Kidney (tissue), 14 donors: Measurements from ENCODE around the gene ROCK2. TPM values are rescaled to one million over a fixed set of nuclear protein-coding genes. Genes with fewer than 3 reads are reported as not detected.

Experiments
- DNase-seq, 5 donors: peaks; one replicate each; pipeline ENCODE4 v3.0.0-alpha.2; 2013 to 2020
- FAIRE-seq: peaks from 2 replicates; lab custom pipeline; 2012; peaks lifted over from hg19 to GRCh38; lab: Jason Lieb, UNC
- H3K27ac ChIP-seq, 2 donors: one replicate each; pipeline ENCODE4 v1.7.0; 2013; ENCODE audit warnings: low read depth in 2 of 2, low read length in 2 of 2, inconsistent platforms in 1 of 2
- H3K27me3 ChIP-seq: one replicate; pipeline ENCODE4 v1.7.1; 2013; ENCODE audit warnings: low read length, inconsistent platforms; ENCODE audit not compliant: control insufficient read depth, insufficient read depth
- H3K36me3 ChIP-seq, 3 donors: one replicate each; pipeline versions ENCODE4 v1.7.0 to v1.7.1; 2013; ENCODE audit warnings: low read length in 3 of 3, control low read depth in 1 of 3, inconsistent platforms in 1 of 3; ENCODE audit not compliant: insufficient read depth in 3 of 3, control insufficient read depth in 2 of 3
- H3K4me1 ChIP-seq, 3 donors: one replicate each; pipeline versions ENCODE4 v1.7.0 to v1.7.1; 2013; ENCODE audit warnings: low read length in 3 of 3, inconsistent platforms in 1 of 3, low read depth in 1 of 3; ENCODE audit not compliant: control insufficient read depth in 2 of 3, insufficient read depth in 2 of 3
- H3K4me3 ChIP-seq, 3 donors: one replicate each; pipeline versions ENCODE4 v1.7.0 to v1.8.1; 2013; ENCODE audit warnings: low read length in 3 of 3, control low read depth in 1 of 3, inconsistent platforms in 1 of 3
- H3K9ac ChIP-seq, 3 donors: one replicate each; pipeline versions ENCODE4 v1.7.0 to v1.7.1; 2013; ENCODE audit warnings: low read length in 3 of 3, control low read depth in 1 of 3, inconsistent platforms in 1 of 3
- H3K9me3 ChIP-seq, 3 donors: one replicate each; pipeline versions ENCODE4 v1.7.0 to v1.7.1; 2013; ENCODE audit warnings: low read length in 3 of 3, control low read depth in 1 of 3, inconsistent platforms in 1 of 3; ENCODE audit not compliant: control insufficient read depth in 2 of 3, insufficient read depth in 1 of 3
- intact Hi-C: fragments of 100-400 bp; cut with DNase I; formaldehyde crosslinking; loops from one replicate; pipeline ENCODE4 v1.11.1; 2022
- polyA plus RNA-seq: library from polyadenylated mRNA; stranded (reverse); fragments of 350-450 nt; fragmentation: Illumina TruSeq; extraction: RNeasy Lipid Tissue Mini Kit (QIAGEN cat#74804); gene quantifications from one replicate; pipeline ENCODE4 v1.2.3, GENCODE V29; 2014; ENCODE audit warnings: low read depth, low replicate concordance; ENCODE audit not compliant: insufficient read depth
- total RNA-seq: library from RNA; stranded (reverse); fragmentation: NEBNext Ultra II Directional; extraction: Animal tissue kit (Norgen Biotek cat#: 25700); gene quantifications from one replicate; pipeline ENCODE4 v1.2.1, GENCODE V29; 2021
- TF ChIP-seq, protein P1 (sequence below): IDR thresholded peaks from 3 replicates; pipeline ENCODE4 v1.5.1; 2012; ENCODE audit warnings: mild to moderate bottlenecking, moderate library complexity, borderline replicate concordance; ENCODE audit not compliant: insufficient read depth; ENCODE audit errors: extremely low read depth
- donor health status: control.
- donor health status: control.
- donor health status: control.
- donor health status: control.
- donor health status: control.
- donor health status: DM: yes; HTN: yes; CAD: no.
- donor health status: Normal renal cell carcinoma (clear cell type).

The ROCK2 gene
- total and polyA plus RNA-seq, 2 donors from 2014 or later = 6.7 to 58.3 TPM

DNA sequence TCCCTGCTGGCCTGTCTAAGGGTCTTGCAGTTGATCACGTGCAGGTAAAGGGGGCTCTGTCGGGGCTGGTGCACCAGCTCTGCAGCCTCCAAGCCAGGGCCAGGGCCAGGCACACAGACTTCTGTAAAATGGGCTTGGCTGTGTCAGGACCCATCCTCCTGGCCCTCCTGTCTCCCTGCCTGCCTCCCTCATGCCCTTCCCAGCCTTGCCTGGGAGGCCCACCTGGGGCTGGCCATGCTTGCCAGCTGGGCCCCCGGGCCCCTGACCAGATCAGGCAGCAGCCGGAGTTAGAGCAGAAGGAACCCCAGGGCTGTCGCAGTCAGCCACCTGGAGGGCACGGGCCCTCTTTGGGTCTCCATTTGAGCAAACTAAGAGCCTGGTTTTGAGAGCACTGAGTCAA is 187.1 kb downstream of the ROCK2 start:
- H3K27me3 ChIP-seq = no peaks in the 10 kb centered on the region
- FAIRE-seq (no peak), DNase-seq (peak in 1 of 5 donors; percentile 39)
- no peaks in the 10 kb centered on the region for H3K9me3 ChIP-seq
- intact Hi-C loops = no loop called here
- peaks cover 2 to 11% (median 4%) of the 10 kb centered on the region in 3 donors for H3K4me1 ChIP-seq
- H3K27ac ChIP-seq = no peak overlapping the region
- no peak overlapping the region for H3K9ac ChIP-seq
- no peak overlapping the region for H3K4me3 ChIP-seq
- TF ChIP-seq, protein P1, sequence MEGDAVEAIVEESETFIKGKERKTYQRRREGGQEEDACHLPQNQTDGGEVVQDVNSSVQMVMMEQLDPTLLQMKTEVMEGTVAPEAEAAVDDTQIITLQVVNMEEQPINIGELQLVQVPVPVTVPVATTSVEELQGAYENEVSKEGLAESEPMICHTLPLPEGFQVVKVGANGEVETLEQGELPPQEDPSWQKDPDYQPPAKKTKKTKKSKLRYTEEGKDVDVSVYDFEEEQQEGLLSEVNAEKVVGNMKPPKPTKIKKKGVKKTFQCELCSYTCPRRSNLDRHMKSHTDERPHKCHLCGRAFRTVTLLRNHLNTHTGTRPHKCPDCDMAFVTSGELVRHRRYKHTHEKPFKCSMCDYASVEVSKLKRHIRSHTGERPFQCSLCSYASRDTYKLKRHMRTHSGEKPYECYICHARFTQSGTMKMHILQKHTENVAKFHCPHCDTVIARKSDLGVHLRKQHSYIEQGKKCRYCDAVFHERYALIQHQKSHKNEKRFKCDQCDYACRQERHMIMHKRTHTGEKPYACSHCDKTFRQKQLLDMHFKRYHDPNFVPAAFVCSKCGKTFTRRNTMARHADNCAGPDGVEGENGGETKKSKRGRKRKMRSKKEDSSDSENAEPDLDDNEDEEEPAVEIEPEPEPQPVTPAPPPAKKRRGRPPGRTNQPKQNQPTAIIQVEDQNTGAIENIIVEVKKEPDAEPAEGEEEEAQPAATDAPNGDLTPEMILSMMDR = no peak
- H3K36me3 ChIP-seq = no peaks in the 10 kb centered on the region

DNA sequence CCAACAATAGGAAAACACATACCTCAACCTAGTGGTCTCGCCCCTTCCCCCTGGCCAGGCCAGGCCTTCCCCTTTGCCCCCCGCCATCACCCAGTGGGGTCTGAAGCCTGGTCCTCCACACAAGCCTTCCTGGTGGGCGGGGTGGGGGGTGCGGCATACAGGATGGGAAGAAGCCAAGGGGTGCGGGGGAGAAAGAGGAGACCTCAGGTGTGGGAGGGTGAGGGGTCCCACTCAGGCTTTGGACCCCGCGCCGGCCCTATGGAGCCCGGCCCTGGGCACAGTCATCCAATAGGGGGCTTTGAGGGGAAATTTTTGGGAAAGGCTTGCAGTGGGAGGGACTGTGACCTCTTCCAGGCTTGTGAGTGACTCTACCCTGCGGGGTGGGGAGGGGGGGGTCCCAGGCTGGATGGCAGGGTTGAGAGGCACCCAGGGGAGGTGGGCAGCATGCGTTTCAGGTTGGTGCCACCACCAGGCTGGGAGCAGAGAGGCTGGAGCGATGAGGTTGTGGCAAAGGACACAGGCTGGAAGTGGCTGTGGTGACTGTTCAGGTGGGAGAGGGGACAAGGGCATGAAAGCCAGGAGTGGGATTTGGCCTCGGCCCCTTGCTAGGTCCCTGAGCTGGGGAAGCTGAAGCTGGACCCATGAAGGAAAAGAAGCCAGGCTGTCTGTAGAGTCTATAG is 187.9 kb downstream of the ROCK2 start:
- Histone ChIP-seq H3K4me3 (no peak overlapping the region), H3K36me3 (no peaks in the 10 kb centered on the region), H3K9me3 (no peaks in the 10 kb centered on the region), H3K4me1 (peaks cover 2 to 11% (median 4%) of the 10 kb centered on the region in 3 donors), H3K27me3 (no peaks in the 10 kb centered on the region), H3K27ac (no peak overlapping the region), H3K9ac (no peak overlapping the region)
- DNase-seq (peak in 2 of 5 donors; percentile 77 to 79), FAIRE-seq (no peak)
- intact Hi-C loops = no loop called here
- TF ChIP-seq, protein P1 = no peak

DNA sequence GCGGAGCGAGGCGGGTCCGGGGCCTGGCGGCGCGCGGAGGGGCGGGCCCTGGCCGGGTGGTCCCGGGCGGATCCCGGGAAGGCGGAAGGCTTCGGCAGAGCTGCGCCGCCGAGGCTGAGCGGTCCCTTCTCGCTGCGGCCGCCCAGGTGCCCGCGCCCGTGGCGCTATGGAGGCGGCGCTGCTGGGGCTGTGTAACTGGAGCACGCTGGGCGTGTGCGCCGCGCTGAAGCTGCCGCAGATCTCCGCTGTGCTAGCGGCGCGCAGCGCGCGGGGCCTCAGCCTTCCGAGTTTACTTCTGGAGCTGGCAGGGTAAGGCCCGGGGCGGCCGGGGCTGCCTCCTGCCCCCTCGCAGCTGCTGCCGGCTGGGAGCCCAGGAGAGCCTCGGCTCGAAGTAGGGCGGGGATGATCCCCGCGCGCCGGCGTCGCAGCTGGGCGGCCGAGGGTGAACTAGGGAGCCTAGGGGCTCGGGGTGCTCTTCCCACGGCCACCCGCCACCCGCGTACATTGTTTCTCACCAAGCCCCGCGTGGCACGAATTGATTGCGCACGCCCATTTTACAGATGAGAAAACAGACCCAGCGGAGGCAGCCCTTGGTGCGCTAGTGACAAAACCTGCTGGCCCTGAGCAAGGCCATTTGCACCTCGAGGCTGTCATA is 188.9 kb downstream of the ROCK2 start, which contains the start of gene SLC66A3:
SLC66A3 (plus strand) TSS at position 87 of the 655 bp plus-strand sequence; CDS start at position 167, 80 bp downstream.
- no peak for FAIRE-seq
- Histone ChIP-seq H3K4me1 (peaks cover 2 to 11% (median 4%) of the 10 kb centered on the region in 3 donors), H3K9me3 (no peaks in the 10 kb centered on the region), H3K27ac (peak within 1 kb of the TSS; percentile 84 to 89), H3K9ac (peak within 1 kb of the TSS; percentile 18 to 75 (median 71)), H3K27me3 (no peaks in the 10 kb centered on the region), H3K36me3 (no peaks in the 10 kb centered on the region), H3K4me3 (peak within 1 kb of the TSS; percentile 53 to 86 (median 83))
- TF ChIP-seq, protein P1 = no peak
- DNase-seq = peak in 2 of 5 donors; percentile 94 to 96
- intact Hi-C loops = no loop called here
